Nephron progenitor cell (in vitro differentiated cells): Measurements from ENCODE around the gene LRP4.

Source experiments
- DNase-seq: peaks from one replicate; pipeline ENCODE4 v3.0.0; 2021
- H3K27ac Mint-ChIP-seq: 2 replicates; pipeline ENCODE4 v1.8.0; 2021; ENCODE audit warnings: mild to moderate bottlenecking, moderate library complexity, mixed read lengths
- H3K27me3 Mint-ChIP-seq: 2 replicates; pipeline ENCODE4 v1.8.0; 2021; ENCODE audit warnings: mild to moderate bottlenecking, low read depth, mixed read lengths; ENCODE audit not compliant: poor library complexity
- H3K36me3 Mint-ChIP-seq: 2 replicates; pipeline ENCODE4 v1.8.0; 2021; ENCODE audit warnings: low read depth, mixed read lengths
- H3K4me1 Mint-ChIP-seq: 2 replicates; pipeline ENCODE4 v1.8.0; 2021; ENCODE audit warnings: mixed read lengths
- H3K4me3 Mint-ChIP-seq: 2 replicates; pipeline ENCODE4 v1.8.0; 2021; ENCODE audit warnings: mild to moderate bottlenecking, moderate library complexity, mixed read lengths
- H3K9me3 Mint-ChIP-seq: 2 replicates; pipeline ENCODE4 v1.8.0; 2021; ENCODE audit warnings: mild to moderate bottlenecking, moderate library complexity, mixed read lengths
- CTCF ChIP-seq: fragments of 200-600 bp; sonication (generic); IDR thresholded peaks from 2 replicates; pipeline ENCODE4 v1.5.0; 2021; ENCODE audit warnings: antibody characterized with exemption

LRP4 gene

GRCh38 chr11:46836870-46837269 lies 81.5 kb downstream of the LRP4 start:
- no peak for TF ChIP-seq CTCF
- no peak overlapping the region for H3K4me3 Mint-ChIP-seq
- peaks cover 42% of the 10 kb centered on the region for H3K36me3 Mint-ChIP-seq
- DNase-seq, result no peak
- H3K4me1 Mint-ChIP-seq, result no peaks in the 10 kb centered on the region
- no peak overlapping the region for H3K27ac Mint-ChIP-seq
- H3K9me3 Mint-ChIP-seq, result no peaks in the 10 kb centered on the region
- no peaks in the 10 kb centered on the region for H3K27me3 Mint-ChIP-seq

- Mint-ChIP-seq H3K36me3 (peaks cover 42% of the 10 kb centered on the region), H3K9me3 (no peaks in the 10 kb centered on the region), H3K27me3 (no peaks in the 10 kb centered on the region), H3K4me3 (no peak overlapping the region), H3K4me1 (no peaks in the 10 kb centered on the region), H3K27ac (no peak overlapping the region)
- no peak for DNase-seq
- TF ChIP-seq CTCF, result no peak
These were observed 81.9 kb downstream of the LRP4 start for GRCh38 chr11:46836431-46836830.

- Mint-ChIP-seq H3K4me3 (no peak overlapping the region), H3K9me3 (no peaks in the 10 kb centered on the region), H3K4me1 (no peaks in the 10 kb centered on the region), H3K36me3 (peaks cover 42% of the 10 kb centered on the region), H3K27me3 (no peaks in the 10 kb centered on the region), H3K27ac (peak overlapping the region; percentile 5)
- no peak for TF ChIP-seq CTCF
- no peak for DNase-seq
These were observed 82.5 kb downstream of the LRP4 start for GRCh38 chr11:46835897-46836296.

GRCh38 chr11:46834821-46835220 lies 83.5 kb downstream of the LRP4 start:
- Mint-ChIP-seq H3K27me3 (no peaks in the 10 kb centered on the region), H3K36me3 (peaks cover 50% of the 10 kb centered on the region), H3K27ac (no peak overlapping the region), H3K4me3 (no peak overlapping the region), H3K4me1 (no peaks in the 10 kb centered on the region), H3K9me3 (no peaks in the 10 kb centered on the region)
- TF ChIP-seq CTCF, result no peak
- no peak for DNase-seq

GRCh38 chr11:46832511-46833214 lies 85.7 kb downstream of the LRP4 start:
- no peak for DNase-seq
- Mint-ChIP-seq H3K27me3 (no peaks in the 10 kb centered on the region), H3K4me1 (peaks cover 12% of the 10 kb centered on the region), H3K36me3 (peaks cover 52% of the 10 kb centered on the region), H3K9me3 (no peaks in the 10 kb centered on the region), H3K4me3 (no peak overlapping the region), H3K27ac (peak overlapping the region; percentile 26)
- no peak for TF ChIP-seq CTCF

- Mint-ChIP-seq H3K4me3 (peak overlapping the region; percentile 81), H3K27me3 (peaks cover 4% of the 10 kb centered on the region), H3K27ac (peak overlapping the region; percentile 16), H3K9me3 (no peaks in the 10 kb centered on the region), H3K36me3 (peaks cover 34% of the 10 kb centered on the region), H3K4me1 (peaks cover 31% of the 10 kb centered on the region)
- DNase-seq, result no peak
- TF ChIP-seq CTCF, result no peak
These were observed 90.4 kb downstream of the LRP4 start for GRCh38 chr11:46827995-46828394.
